ENCODE measurements around the gene CACNA2D2.

Gene CACNA2D2

DNA sequence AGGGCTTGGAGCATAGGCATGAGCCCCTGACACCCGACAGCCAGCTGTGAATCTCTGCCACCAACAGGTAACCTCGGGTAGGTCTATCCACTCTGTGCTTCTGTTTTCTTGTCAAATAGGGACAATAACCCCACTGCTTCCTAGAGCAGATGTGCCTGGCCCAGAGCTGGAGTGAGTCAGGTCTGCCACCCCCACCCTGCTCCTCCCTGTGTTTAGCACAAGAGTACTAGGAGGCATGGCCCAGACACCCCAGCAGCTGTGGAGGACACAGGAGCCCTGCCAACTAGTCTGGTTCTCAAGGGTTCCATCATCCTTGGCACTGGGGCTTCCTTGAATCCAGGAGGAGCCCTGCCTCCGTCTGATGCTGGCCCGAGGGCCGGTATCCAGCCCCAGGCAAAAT lies 110.4 kb downstream of the CACNA2D2 start:
- TF ChIP-seq ZNF660 (tag by site-specific recombination; IDR thresholded peaks at IDR 0.05): no peak
- TF ChIP-seq KLF9 (tag by site-specific recombination; IDR thresholded peaks at IDR 0.05; ENCODE audit: low read depth): no peak
- TF ChIP-seq ZNF23 (tag by site-specific recombination; IDR thresholded peaks at IDR 0.05; ENCODE audit: borderline replicate concordance): no peak
- TF ChIP-seq ZNF664 (tag by site-specific recombination; IDR thresholded peaks at IDR 0.05): no peak
- no peak for TF ChIP-seq ZNF121 (tag by site-specific recombination; IDR thresholded peaks at IDR 0.05)
- TF ChIP-seq ZNF114 (tag by site-specific recombination; IDR thresholded peaks at IDR 0.05): no peak
- TF ChIP-seq ZNF791 (tag by site-specific recombination; IDR thresholded peaks at IDR 0.05): no peak
- no peak for TF ChIP-seq ZNF658 (tag by site-specific recombination; IDR thresholded peaks at IDR 0.05)
- TF ChIP-seq ZNF596 (tag by site-specific recombination; IDR thresholded peaks at IDR 0.05): no peak
- TF ChIP-seq, protein P1, sequence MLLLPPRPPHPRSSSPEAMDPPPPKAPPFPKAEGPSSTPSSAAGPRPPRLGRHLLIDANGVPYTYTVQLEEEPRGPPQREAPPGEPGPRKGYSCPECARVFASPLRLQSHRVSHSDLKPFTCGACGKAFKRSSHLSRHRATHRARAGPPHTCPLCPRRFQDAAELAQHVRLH (tag by site-specific recombination; IDR thresholded peaks at IDR 0.05): no peak
- no peak for TF ChIP-seq GLIS1 (tag by site-specific recombination; IDR thresholded peaks at IDR 0.05)
- TF ChIP-seq, protein P2, sequence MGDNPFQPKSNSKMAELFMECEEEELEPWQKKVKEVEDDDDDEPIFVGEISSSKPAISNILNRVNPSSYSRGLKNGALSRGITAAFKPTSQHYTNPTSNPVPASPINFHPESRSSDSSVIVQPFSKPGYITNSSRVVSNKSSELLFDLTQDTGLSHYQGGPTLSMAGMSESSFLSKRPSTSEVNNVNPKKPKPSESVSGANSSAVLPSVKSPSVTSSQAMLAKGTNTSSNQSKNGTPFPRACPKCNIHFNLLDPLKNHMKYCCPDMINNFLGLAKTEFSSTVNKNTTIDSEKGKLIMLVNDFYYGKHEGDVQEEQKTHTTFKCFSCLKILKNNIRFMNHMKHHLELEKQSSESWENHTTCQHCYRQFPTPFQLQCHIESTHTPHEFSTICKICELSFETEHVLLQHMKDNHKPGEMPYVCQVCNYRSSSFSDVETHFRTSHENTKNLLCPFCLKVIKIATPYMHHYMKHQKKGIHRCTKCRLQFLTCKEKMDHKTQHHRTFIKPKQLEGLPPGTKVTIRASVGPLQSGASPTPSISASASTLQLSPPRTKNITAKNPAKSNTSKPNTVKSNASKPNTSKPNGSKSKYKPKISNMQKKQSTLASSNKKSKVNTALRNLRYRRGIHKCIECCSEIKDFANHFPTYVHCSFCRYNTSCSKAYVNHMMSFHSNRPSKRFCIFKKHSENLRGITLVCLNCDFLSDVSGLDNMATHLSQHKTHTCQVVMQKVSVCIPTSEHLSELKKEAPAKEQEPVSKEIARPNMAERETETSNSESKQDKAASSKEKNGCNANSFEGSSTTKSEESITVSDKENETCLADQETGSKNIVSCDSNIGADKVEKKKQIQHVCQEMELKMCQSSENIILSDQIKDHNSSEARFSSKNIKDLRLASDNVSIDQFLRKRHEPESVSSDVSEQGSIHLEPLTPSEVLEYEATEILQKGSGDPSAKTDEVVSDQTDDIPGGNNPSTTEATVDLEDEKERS (tag by site-specific recombination; IDR thresholded peaks at IDR 0.05): no peak
- TF ChIP-seq, protein P3, sequence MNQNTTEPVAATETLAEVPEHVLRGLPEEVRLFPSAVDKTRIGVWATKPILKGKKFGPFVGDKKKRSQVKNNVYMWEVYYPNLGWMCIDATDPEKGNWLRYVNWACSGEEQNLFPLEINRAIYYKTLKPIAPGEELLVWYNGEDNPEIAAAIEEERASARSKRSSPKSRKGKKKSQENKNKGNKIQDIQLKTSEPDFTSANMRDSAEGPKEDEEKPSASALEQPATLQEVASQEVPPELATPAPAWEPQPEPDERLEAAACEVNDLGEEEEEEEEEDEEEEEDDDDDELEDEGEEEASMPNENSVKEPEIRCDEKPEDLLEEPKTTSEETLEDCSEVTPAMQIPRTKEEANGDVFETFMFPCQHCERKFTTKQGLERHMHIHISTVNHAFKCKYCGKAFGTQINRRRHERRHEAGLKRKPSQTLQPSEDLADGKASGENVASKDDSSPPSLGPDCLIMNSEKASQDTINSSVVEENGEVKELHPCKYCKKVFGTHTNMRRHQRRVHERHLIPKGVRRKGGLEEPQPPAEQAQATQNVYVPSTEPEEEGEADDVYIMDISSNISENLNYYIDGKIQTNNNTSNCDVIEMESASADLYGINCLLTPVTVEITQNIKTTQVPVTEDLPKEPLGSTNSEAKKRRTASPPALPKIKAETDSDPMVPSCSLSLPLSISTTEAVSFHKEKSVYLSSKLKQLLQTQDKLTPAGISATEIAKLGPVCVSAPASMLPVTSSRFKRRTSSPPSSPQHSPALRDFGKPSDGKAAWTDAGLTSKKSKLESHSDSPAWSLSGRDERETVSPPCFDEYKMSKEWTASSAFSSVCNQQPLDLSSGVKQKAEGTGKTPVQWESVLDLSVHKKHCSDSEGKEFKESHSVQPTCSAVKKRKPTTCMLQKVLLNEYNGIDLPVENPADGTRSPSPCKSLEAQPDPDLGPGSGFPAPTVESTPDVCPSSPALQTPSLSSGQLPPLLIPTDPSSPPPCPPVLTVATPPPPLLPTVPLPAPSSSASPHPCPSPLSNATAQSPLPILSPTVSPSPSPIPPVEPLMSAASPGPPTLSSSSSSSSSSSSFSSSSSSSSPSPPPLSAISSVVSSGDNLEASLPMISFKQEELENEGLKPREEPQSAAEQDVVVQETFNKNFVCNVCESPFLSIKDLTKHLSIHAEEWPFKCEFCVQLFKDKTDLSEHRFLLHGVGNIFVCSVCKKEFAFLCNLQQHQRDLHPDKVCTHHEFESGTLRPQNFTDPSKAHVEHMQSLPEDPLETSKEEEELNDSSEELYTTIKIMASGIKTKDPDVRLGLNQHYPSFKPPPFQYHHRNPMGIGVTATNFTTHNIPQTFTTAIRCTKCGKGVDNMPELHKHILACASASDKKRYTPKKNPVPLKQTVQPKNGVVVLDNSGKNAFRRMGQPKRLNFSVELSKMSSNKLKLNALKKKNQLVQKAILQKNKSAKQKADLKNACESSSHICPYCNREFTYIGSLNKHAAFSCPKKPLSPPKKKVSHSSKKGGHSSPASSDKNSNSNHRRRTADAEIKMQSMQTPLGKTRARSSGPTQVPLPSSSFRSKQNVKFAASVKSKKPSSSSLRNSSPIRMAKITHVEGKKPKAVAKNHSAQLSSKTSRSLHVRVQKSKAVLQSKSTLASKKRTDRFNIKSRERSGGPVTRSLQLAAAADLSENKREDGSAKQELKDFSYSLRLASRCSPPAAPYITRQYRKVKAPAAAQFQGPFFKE (tag by site-specific recombination; IDR thresholded peaks at IDR 0.05; ENCODE audit: borderline replicate concordance): no peak
- no peak for TF ChIP-seq ZNF155 (tag by site-specific recombination; IDR thresholded peaks at IDR 0.05)
- no peak for TF ChIP-seq ZNF175 (tag by site-specific recombination; IDR thresholded peaks at IDR 0.05)
- ChIA-PET POLR2A (no interaction called here), CTCF (no interaction called here)
- H3K9me3 ChIP-seq (ENCODE audit: control insufficient read depth, insufficient read depth, low read depth, low read length): no peaks in the 10 kb centered on the region
- H3K36me3 ChIP-seq (ENCODE audit: control insufficient read depth in 2 of 2, insufficient read depth in 1 of 2, low read length in 2 of 2): no peaks in the 10 kb centered on the region
- H3K4me3 ChIP-seq (ENCODE audit: low read depth, low read length): no peak overlapping the region
- H3K4me1 ChIP-seq (ENCODE audit: control insufficient read depth, insufficient read depth, low read length): no peaks in the 10 kb centered on the region
- no peak overlapping the region for H3K27ac ChIP-seq (ENCODE audit: extremely low read depth, low read depth, low read length)

DNA sequence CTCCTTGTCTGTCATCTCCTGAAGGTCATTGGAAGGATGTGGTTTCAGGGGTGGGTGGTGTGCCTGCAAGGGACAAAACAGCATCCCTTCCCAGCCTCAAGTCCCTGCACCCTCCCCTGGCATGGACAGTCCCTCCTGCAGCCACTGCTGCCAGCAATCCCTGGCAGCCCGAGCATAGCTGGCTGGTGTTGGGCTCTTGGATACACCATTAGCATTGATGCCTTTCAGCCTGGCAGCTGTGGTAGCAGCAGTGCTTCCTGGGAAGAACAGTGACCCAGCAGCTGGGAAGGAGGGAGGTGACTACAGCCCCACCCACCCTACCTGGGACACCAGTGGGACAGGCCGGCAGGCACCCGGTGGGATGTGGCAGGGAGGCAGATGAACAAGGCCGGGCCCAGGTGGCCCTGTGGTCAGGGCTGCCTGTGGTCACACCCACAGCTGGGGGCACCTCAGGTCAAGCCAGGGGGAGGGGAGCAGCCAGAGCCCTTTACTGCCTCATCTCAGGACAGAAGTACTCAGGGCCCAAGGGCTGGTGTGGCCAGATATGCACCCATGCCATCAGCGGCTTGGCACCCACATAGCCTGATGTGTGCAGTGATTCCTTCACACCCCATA lies 111.2 kb downstream of the CACNA2D2 start:
- ChIA-PET POLR2A (no interaction called here), CTCF (no interaction called here)
- H3K4me3 ChIP-seq (ENCODE audit: low read depth, low read length): no peak overlapping the region
- no peak overlapping the region for H3K27ac ChIP-seq (ENCODE audit: extremely low read depth, low read depth, low read length)
- H3K36me3 ChIP-seq (ENCODE audit: control insufficient read depth in 2 of 2, insufficient read depth in 1 of 2, low read length in 2 of 2): no peaks in the 10 kb centered on the region
- no peaks in the 10 kb centered on the region for H3K9me3 ChIP-seq (ENCODE audit: control insufficient read depth, insufficient read depth, low read depth, low read length)
- no peaks in the 10 kb centered on the region for H3K4me1 ChIP-seq (ENCODE audit: control insufficient read depth, insufficient read depth, low read length)
- no peak for TF ChIP-seq ZSCAN30 (tag by site-specific recombination; IDR thresholded peaks at IDR 0.05)
- no peak for TF ChIP-seq ZNF24 (tag by site-specific recombination; IDR thresholded peaks at IDR 0.05)
- TF ChIP-seq, protein P2 (tag by site-specific recombination; IDR thresholded peaks at IDR 0.05): no peak
- no peak for TF ChIP-seq ZEB2 (tag by site-specific recombination; IDR thresholded peaks at IDR 0.05)
- no peak for TF ChIP-seq ZNF514 (tag by site-specific recombination; IDR thresholded peaks at IDR 0.05)
- TF ChIP-seq, protein P4, sequence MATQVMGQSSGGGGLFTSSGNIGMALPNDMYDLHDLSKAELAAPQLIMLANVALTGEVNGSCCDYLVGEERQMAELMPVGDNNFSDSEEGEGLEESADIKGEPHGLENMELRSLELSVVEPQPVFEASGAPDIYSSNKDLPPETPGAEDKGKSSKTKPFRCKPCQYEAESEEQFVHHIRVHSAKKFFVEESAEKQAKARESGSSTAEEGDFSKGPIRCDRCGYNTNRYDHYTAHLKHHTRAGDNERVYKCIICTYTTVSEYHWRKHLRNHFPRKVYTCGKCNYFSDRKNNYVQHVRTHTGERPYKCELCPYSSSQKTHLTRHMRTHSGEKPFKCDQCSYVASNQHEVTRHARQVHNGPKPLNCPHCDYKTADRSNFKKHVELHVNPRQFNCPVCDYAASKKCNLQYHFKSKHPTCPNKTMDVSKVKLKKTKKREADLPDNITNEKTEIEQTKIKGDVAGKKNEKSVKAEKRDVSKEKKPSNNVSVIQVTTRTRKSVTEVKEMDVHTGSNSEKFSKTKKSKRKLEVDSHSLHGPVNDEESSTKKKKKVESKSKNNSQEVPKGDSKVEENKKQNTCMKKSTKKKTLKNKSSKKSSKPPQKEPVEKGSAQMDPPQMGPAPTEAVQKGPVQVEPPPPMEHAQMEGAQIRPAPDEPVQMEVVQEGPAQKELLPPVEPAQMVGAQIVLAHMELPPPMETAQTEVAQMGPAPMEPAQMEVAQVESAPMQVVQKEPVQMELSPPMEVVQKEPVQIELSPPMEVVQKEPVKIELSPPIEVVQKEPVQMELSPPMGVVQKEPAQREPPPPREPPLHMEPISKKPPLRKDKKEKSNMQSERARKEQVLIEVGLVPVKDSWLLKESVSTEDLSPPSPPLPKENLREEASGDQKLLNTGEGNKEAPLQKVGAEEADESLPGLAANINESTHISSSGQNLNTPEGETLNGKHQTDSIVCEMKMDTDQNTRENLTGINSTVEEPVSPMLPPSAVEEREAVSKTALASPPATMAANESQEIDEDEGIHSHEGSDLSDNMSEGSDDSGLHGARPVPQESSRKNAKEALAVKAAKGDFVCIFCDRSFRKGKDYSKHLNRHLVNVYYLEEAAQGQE (tag by site-specific recombination; IDR thresholded peaks at IDR 0.05): no peak

Measured in HEK293 (cell line).